Activated CD8-positive, alpha-beta T cell treated with anti-CD3 and anti-CD28 coated beads for 36 hours (primary cell): ENCODE measurements around the gene EEF1B2. TPM values are rescaled to one million over a fixed set of nuclear protein-coding genes. Genes with fewer than 3 reads are reported as not detected.
"Not testable (repeated sequence)": the region's sequence is repeated elsewhere in the genome, so short reads cannot be mapped to it uniquely, and the experiment has no call there.

ENCODE experiments used
- ATAC-seq: fragments of 200-7000 bp; cut with Tn5 transposase; one replicate; pipeline ENCODE4 v1.10.0; 2021; ENCODE audit warnings: mild to moderate bottlenecking, moderate library complexity
- CTCF ChIA-PET: fragments of 350-600 bp; sonication (Branson Sonifier 250); formaldehyde crosslinking; loops from one replicate; lab custom pipeline; 2021; ENCODE audit warnings: antibody characterized with exemption; lab: Charles Lee
- POLR2A ChIA-PET: fragments of 350-600 bp; sonication (Branson Sonifier 250); formaldehyde crosslinking; loops from one replicate; lab custom pipeline; 2021; ENCODE audit warnings: antibody characterized with exemption; lab: Charles Lee
- DNase-seq: peaks from one replicate; pipeline ENCODE4 v3.0.0-alpha.2; 2020
- H3K27ac Mint-ChIP-seq: one replicate; pipeline ENCODE4 v1.8.0; 2021; ENCODE audit warnings: mild to moderate bottlenecking, mixed read lengths
- H3K27me3 Mint-ChIP-seq: one replicate; pipeline ENCODE4 v1.8.0; 2021; ENCODE audit warnings: mixed read lengths
- H3K36me3 Mint-ChIP-seq: one replicate; pipeline ENCODE4 v1.8.0; 2021; ENCODE audit warnings: low read depth, mixed read lengths
- H3K4me1 Mint-ChIP-seq: one replicate; pipeline ENCODE4 v1.8.0; 2021; ENCODE audit warnings: low read depth, mixed read lengths
- H3K4me3 Mint-ChIP-seq: one replicate; pipeline ENCODE4 v1.8.0; 2021; ENCODE audit warnings: mild to moderate bottlenecking, moderate library complexity, mixed read lengths
- H3K9me3 Mint-ChIP-seq: one replicate; pipeline ENCODE4 v1.8.0; 2021; ENCODE audit warnings: mixed read lengths
- intact Hi-C: fragments of 100-400 bp; cut with micrococcal nuclease; formaldehyde crosslinking; loops from one replicate; pipeline ENCODE4 v1.10.0; 2022
- total RNA-seq, 2 experiments: library from RNA; stranded (reverse); gene quantifications; one replicate each; pipeline ENCODE4 v1.2.3, GENCODE V29; 2021
- TF ChIP-seq, protein P1 (sequence below): fragments of 200-600 bp; IDR thresholded peaks from one replicate; pipeline ENCODE4 v1.8.0; 2022; ENCODE audit warnings: antibody characterized with exemption, mild to moderate bottlenecking

EEF1B2 gene
- total RNA-seq, 2 experiments from 2014 or later, result 1,168 to 1,169 TPM

- Mint-ChIP-seq H3K4me3 (peak overlapping the region; percentile 75), H3K36me3 (peaks cover 55% of the 10 kb centered on the region), H3K4me1 (peaks cover 32% of the 10 kb centered on the region), H3K27ac (peak overlapping the region; percentile 63), H3K9me3 (no peaks in the 10 kb centered on the region), H3K27me3 (no peaks in the 10 kb centered on the region)
- ChIA-PET POLR2A (interaction anchor here (1.4 kb wide), 1 partner anchor 77 kb away, joined by 5 read pairs; the partner anchor contains the start of gene INO80D), CTCF (no interaction called here)
- TF ChIP-seq, protein P1, sequence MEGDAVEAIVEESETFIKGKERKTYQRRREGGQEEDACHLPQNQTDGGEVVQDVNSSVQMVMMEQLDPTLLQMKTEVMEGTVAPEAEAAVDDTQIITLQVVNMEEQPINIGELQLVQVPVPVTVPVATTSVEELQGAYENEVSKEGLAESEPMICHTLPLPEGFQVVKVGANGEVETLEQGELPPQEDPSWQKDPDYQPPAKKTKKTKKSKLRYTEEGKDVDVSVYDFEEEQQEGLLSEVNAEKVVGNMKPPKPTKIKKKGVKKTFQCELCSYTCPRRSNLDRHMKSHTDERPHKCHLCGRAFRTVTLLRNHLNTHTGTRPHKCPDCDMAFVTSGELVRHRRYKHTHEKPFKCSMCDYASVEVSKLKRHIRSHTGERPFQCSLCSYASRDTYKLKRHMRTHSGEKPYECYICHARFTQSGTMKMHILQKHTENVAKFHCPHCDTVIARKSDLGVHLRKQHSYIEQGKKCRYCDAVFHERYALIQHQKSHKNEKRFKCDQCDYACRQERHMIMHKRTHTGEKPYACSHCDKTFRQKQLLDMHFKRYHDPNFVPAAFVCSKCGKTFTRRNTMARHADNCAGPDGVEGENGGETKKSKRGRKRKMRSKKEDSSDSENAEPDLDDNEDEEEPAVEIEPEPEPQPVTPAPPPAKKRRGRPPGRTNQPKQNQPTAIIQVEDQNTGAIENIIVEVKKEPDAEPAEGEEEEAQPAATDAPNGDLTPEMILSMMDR, result no peak
- DNase-seq, result peak; percentile 7
- no peak for ATAC-seq
- intact Hi-C loops, result no loop called here
These were observed 3.7 kb downstream of the EEF1B2 start for GRCh38 chr2:206163251-206163880.

GRCh38 chr2:206164261-206164862 is 4.7 kb downstream of the EEF1B2 start:
- peak; percentile 25 for DNase-seq
- H3K4me1 Mint-ChIP-seq, result peaks cover 30% of the 10 kb centered on the region
- intact Hi-C loops, result no loop called here
- peak overlapping the region; percentile 34 for H3K27ac Mint-ChIP-seq
- no peaks in the 10 kb centered on the region for H3K9me3 Mint-ChIP-seq
- H3K36me3 Mint-ChIP-seq, result peaks cover 57% of the 10 kb centered on the region
- TF ChIP-seq, protein P1, result peak; percentile 96
- H3K4me3 Mint-ChIP-seq, result no peak overlapping the region
- ChIA-PET CTCF (interaction anchor here (0.9 to 1.0 kb wide), 2 partner anchors 178 to 288 kb away, joined by 3 read pairs; no protein-coding TSS in a partner anchor), POLR2A (interaction anchor here (1.6 kb wide), 1 partner anchor 13 kb away, joined by 4 read pairs; no protein-coding TSS in a partner anchor)
- no peak for ATAC-seq
- H3K27me3 Mint-ChIP-seq, result no peaks in the 10 kb centered on the region

GRCh38 chr2:206168230-206168629 is 8.5 kb downstream of the EEF1B2 start:
- H3K4me3 Mint-ChIP-seq, H3K27me3 Mint-ChIP-seq, POLR2A ChIA-PET, H3K27ac Mint-ChIP-seq, DNase-seq, CTCF ChIA-PET, ATAC-seq, H3K9me3 Mint-ChIP-seq, intact Hi-C loops, H3K4me1 Mint-ChIP-seq: not testable (repeated sequence)
- peaks cover 33% of the 10 kb centered on the region for H3K36me3 Mint-ChIP-seq

GRCh38 chr2:206171624-206172397 is 12.1 kb downstream of the EEF1B2 start:
- CTCF ChIA-PET, H3K4me3 Mint-ChIP-seq, ATAC-seq: not testable (repeated sequence)

GRCh38 chr2:206173147-206173546 is 13.5 kb downstream of the EEF1B2 start:
- ChIA-PET POLR2A (no interaction called here), CTCF (no interaction called here)
- TF ChIP-seq, protein P1, result no peak
- Mint-ChIP-seq H3K27ac (no peak overlapping the region), H3K4me3 (no peak overlapping the region), H3K27me3 (no peaks in the 10 kb centered on the region), H3K4me1 (no peaks in the 10 kb centered on the region), H3K9me3 (no peaks in the 10 kb centered on the region), H3K36me3 (peaks cover 16% of the 10 kb centered on the region)
- DNase-seq (no peak), ATAC-seq (no peak)
- intact Hi-C loops, result no loop called here

More at GRCh38 chr2:206171624-206172397, 12.1 kb downstream of the EEF1B2 start:
- peaks cover 18% of the 10 kb centered on the region for H3K36me3 Mint-ChIP-seq
- H3K27ac Mint-ChIP-seq, DNase-seq, H3K27me3 Mint-ChIP-seq, H3K9me3 Mint-ChIP-seq, POLR2A ChIA-PET, intact Hi-C loops, H3K4me1 Mint-ChIP-seq: not testable (repeated sequence)
